ENCODE results near the gene IKZF4. TPM values are rescaled to one million over a fixed set of nuclear protein-coding genes. Genes with fewer than 3 reads are reported as not detected.
A peak's percentile ranks its signal among the peaks of the same experiment; 100 is the strongest.

IKZF4 gene
- total and polyA plus RNA-seq, 3 experiments from 2014 or later = 0.86 to 11.6 (median 11.0) TPM

- Histone ChIP-seq H3K27me3 (ENCODE audit: insufficient read depth, low read length, poor library complexity, severe bottlenecking) (no peaks in the 10 kb centered on the region), H3K36me3 (ENCODE audit: insufficient read depth, low read length) (peaks cover 9% of the 10 kb centered on the region), H3K4me1 (ENCODE audit: insufficient read depth, low read length) (no peaks in the 10 kb centered on the region), H3K4me3 (ENCODE audit: low read length) (no peak overlapping the region), H3K27ac (ENCODE audit: low read depth, low read length) (no peak overlapping the region), H3K9me3 (ENCODE audit: low read length) (no peaks in the 10 kb centered on the region)
- Mint-ChIP-seq H3K27ac (peak overlapping the region in 1 of 8 donors; percentile 45), H3K4me3 (no peak overlapping the region), H3K9me3 (no peaks in the 10 kb centered on the region), H3K36me3 (peaks cover 0 to 29% (median 14%) of the 10 kb centered on the region in 3 donors), H3K27me3 (peaks cover 0 to 1% of the 10 kb centered on the region in 2 donors), H3K4me1 (peaks cover 3 to 23% (median 7%) of the 10 kb centered on the region in 3 donors)
- POLR2A ChIA-PET = no interaction called here
- CTCF ChIA-PET = interaction anchor here (0.7 to 2.9 kb wide), 17 partner anchors 8 to 292 kb away, joined by 3 to 22 read pairs (median 3); partner anchors contain the start of genes ORMDL2, RAB5B, SARNP and SUOX
- DNase-seq = peak in 2 of 5 donors; percentile 26 to 36
These were observed 8.9 kb downstream of the IKZF4 start for GRCh38 chr12:56029666-56030293.

- H3K27me3 Mint-ChIP-seq = peaks cover 0 to 2% of the 10 kb centered on the region in 2 donors
- peaks cover 0 to 32% (median 18%) of the 10 kb centered on the region in 3 donors for H3K36me3 Mint-ChIP-seq
- Histone ChIP-seq H3K4me1 (ENCODE audit: insufficient read depth, low read length) (peaks cover 5% of the 10 kb centered on the region), H3K27ac (ENCODE audit: low read depth, low read length) (no peak overlapping the region), H3K36me3 (ENCODE audit: insufficient read depth, low read length) (peaks cover 9% of the 10 kb centered on the region), H3K27me3 (ENCODE audit: insufficient read depth, low read length, poor library complexity, severe bottlenecking) (no peaks in the 10 kb centered on the region), H3K9me3 (ENCODE audit: low read length) (no peaks in the 10 kb centered on the region), H3K4me3 (ENCODE audit: low read length) (no peak overlapping the region)
- ChIA-PET POLR2A (no interaction called here), CTCF (no interaction called here)
- H3K27ac Mint-ChIP-seq = peak overlapping the region in 5 of 8 donors; percentile 2 to 87 (median 16)
- no peak overlapping the region for H3K4me3 Mint-ChIP-seq
- peak in 1 of 5 donors; percentile 33 for DNase-seq
- H3K4me1 Mint-ChIP-seq = peaks cover 5 to 36% (median 14%) of the 10 kb centered on the region in 3 donors
- H3K9me3 Mint-ChIP-seq = no peaks in the 10 kb centered on the region
These were observed 11.1 kb downstream of the IKZF4 start for GRCh38 chr12:56031987-56032386.

GRCh38 chr12:56034586-56035332 is 13.9 kb downstream of the IKZF4 start:
- H3K27ac ChIP-seq (ENCODE audit: low read depth, low read length) = no peak overlapping the region
- Mint-ChIP-seq H3K4me3 (no peak overlapping the region), H3K27me3 (peaks cover 0 to 1% of the 10 kb centered on the region in 2 donors), H3K36me3 (peaks cover 0 to 25% (median 19%) of the 10 kb centered on the region in 3 donors), H3K9me3 (no peaks in the 10 kb centered on the region), H3K4me1 (peaks cover 20 to 52% (median 23%) of the 10 kb centered on the region in 3 donors), H3K27ac (peak overlapping the region in 6 of 8 donors; percentile 21 to 88 (median 64))
- H3K4me3 ChIP-seq (ENCODE audit: low read length) = no peak overlapping the region
- peaks cover 9% of the 10 kb centered on the region for H3K36me3 ChIP-seq (ENCODE audit: insufficient read depth, low read length)
- POLR2A ChIA-PET = no interaction called here
- CTCF ChIA-PET = no interaction called here
- H3K9me3 ChIP-seq (ENCODE audit: low read length) = no peaks in the 10 kb centered on the region
- peaks cover 11% of the 10 kb centered on the region for H3K4me1 ChIP-seq (ENCODE audit: insufficient read depth, low read length)
- peak in 2 of 5 donors; percentile 12 to 21 for DNase-seq
- H3K27me3 ChIP-seq (ENCODE audit: insufficient read depth, low read length, poor library complexity, severe bottlenecking) = no peaks in the 10 kb centered on the region

- CTCF ChIA-PET = interaction anchor here (1.0 to 2.5 kb wide), 3 partner anchors 10 to 111 kb away, joined by 3 to 9 read pairs (median 4); no protein-coding TSS in a partner anchor
- Histone ChIP-seq H3K27me3 (ENCODE audit: insufficient read depth, low read length, poor library complexity, severe bottlenecking) (no peaks in the 10 kb centered on the region), H3K36me3 (ENCODE audit: insufficient read depth, low read length) (peaks cover 9% of the 10 kb centered on the region), H3K9me3 (ENCODE audit: low read length) (no peaks in the 10 kb centered on the region), H3K4me3 (ENCODE audit: low read length) (no peak overlapping the region), H3K27ac (ENCODE audit: low read depth, low read length) (peak overlapping the region; percentile 31), H3K4me1 (ENCODE audit: insufficient read depth, low read length) (peaks cover 20% of the 10 kb centered on the region)
- Mint-ChIP-seq H3K27ac (peak overlapping the region in 4 of 8 donors; percentile 66 to 89 (median 80)), H3K36me3 (peaks cover 3 to 28% (median 14%) of the 10 kb centered on the region in 3 donors), H3K4me1 (peaks cover 32 to 57% (median 38%) of the 10 kb centered on the region in 3 donors), H3K4me3 (no peak overlapping the region), H3K9me3 (no peaks in the 10 kb centered on the region), H3K27me3 (peaks cover 0 to 5% of the 10 kb centered on the region in 2 donors)
- POLR2A ChIA-PET = interaction anchor here (0.5 to 0.7 kb wide), 2 partner anchors 43 to 299 kb away, joined by 3 read pairs; no protein-coding TSS in a partner anchor
- DNase-seq = no peak
These were observed 16.3 kb downstream of the IKZF4 start for GRCh38 chr12:56037161-56037560.

DNA sequence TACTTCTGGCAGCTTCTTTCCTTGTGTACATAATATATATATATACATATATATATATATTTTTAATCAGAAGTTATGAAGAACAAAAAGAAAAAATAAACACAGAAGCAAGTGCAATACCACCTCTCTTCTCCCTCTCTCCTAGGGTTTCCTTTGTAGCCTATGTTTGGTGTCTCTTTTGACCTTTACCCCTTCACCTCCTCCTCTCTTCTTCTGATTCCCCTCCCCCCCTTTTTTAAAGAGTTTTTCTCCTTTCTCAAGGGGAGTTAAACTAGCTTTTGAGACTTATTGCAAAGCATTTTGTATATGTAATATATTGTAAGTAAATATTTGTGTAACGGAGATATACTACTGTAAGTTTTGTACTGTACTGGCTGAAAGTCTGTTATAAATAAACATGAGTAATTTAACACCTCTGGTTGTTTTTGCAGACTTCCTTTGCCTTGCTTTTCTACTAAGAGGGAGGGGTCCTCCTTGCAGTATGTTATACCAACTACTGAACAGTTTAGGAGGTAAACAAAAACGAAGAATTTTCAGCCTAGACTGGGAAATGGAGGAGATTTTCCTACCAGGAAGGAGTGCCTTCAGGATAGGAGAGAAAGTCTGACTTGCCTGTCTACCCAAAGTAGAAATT is 17.3 kb downstream of the IKZF4 start:
- H3K9me3 ChIP-seq (ENCODE audit: low read length) = no peaks in the 10 kb centered on the region
- no peak overlapping the region for H3K27ac ChIP-seq (ENCODE audit: low read depth, low read length)
- H3K27me3 Mint-ChIP-seq = peaks cover 0 to 6% of the 10 kb centered on the region in 2 donors
- peaks cover 38 to 62% (median 45%) of the 10 kb centered on the region in 3 donors for H3K4me1 Mint-ChIP-seq
- ChIA-PET POLR2A (interaction anchor here (0.5 kb wide), 1 partner anchor 300 kb away, joined by 3 read pairs; no protein-coding TSS in a partner anchor), CTCF (interaction anchor here (1.0 to 2.5 kb wide), 3 partner anchors 9 to 111 kb away, joined by 3 to 9 read pairs (median 4); no protein-coding TSS in a partner anchor)
- no peaks in the 10 kb centered on the region for H3K9me3 Mint-ChIP-seq
- H3K27ac Mint-ChIP-seq = peak overlapping the region in 5 of 8 donors; percentile 11 to 70 (median 53)
- H3K4me1 ChIP-seq (ENCODE audit: insufficient read depth, low read length) = peaks cover 26% of the 10 kb centered on the region
- no peaks in the 10 kb centered on the region for H3K27me3 ChIP-seq (ENCODE audit: insufficient read depth, low read length, poor library complexity, severe bottlenecking)
- H3K4me3 ChIP-seq (ENCODE audit: low read length) = no peak overlapping the region
- peaks cover 6 to 31% (median 17%) of the 10 kb centered on the region in 3 donors for H3K36me3 Mint-ChIP-seq
- no peak for DNase-seq
- peaks cover 7% of the 10 kb centered on the region for H3K36me3 ChIP-seq (ENCODE audit: insufficient read depth, low read length)
- peak overlapping the region in 3 of 7 donors; percentile 16 to 35 (median 20) for H3K4me3 Mint-ChIP-seq

GRCh38 chr12:56040151-56040550 is 19.3 kb downstream of the IKZF4 start:
- H3K27ac Mint-ChIP-seq = peak overlapping the region in 2 of 8 donors; percentile 8 to 94
- no peak overlapping the region for H3K4me3 ChIP-seq (ENCODE audit: low read length)
- peaks cover 32% of the 10 kb centered on the region for H3K4me1 ChIP-seq (ENCODE audit: insufficient read depth, low read length)
- H3K36me3 ChIP-seq (ENCODE audit: insufficient read depth, low read length) = peaks cover 24% of the 10 kb centered on the region
- H3K27me3 Mint-ChIP-seq = peaks cover 0 to 6% of the 10 kb centered on the region in 2 donors
- H3K9me3 ChIP-seq (ENCODE audit: low read length) = no peaks in the 10 kb centered on the region
- no peaks in the 10 kb centered on the region for H3K27me3 ChIP-seq (ENCODE audit: insufficient read depth, low read length, poor library complexity, severe bottlenecking)
- no peak for DNase-seq
- no peak overlapping the region for H3K27ac ChIP-seq (ENCODE audit: low read depth, low read length)
- peak overlapping the region in 2 of 7 donors; percentile 13 to 32 for H3K4me3 Mint-ChIP-seq
- peaks cover 8 to 41% (median 23%) of the 10 kb centered on the region in 3 donors for H3K36me3 Mint-ChIP-seq
- POLR2A ChIA-PET = interaction anchor here (0.6 kb wide), 1 partner anchor 290 kb away, joined by 3 read pairs; no protein-coding TSS in a partner anchor
- H3K4me1 Mint-ChIP-seq = peaks cover 43 to 62% (median 48%) of the 10 kb centered on the region in 3 donors
- CTCF ChIA-PET = interaction anchor here (0.7 to 2.7 kb wide), 7 partner anchors 11 to 316 kb away, joined by 3 to 11 read pairs (median 3); partner anchors contain the start of genes ERBB3 and ZC3H10
- no peaks in the 10 kb centered on the region for H3K9me3 Mint-ChIP-seq

DNA sequence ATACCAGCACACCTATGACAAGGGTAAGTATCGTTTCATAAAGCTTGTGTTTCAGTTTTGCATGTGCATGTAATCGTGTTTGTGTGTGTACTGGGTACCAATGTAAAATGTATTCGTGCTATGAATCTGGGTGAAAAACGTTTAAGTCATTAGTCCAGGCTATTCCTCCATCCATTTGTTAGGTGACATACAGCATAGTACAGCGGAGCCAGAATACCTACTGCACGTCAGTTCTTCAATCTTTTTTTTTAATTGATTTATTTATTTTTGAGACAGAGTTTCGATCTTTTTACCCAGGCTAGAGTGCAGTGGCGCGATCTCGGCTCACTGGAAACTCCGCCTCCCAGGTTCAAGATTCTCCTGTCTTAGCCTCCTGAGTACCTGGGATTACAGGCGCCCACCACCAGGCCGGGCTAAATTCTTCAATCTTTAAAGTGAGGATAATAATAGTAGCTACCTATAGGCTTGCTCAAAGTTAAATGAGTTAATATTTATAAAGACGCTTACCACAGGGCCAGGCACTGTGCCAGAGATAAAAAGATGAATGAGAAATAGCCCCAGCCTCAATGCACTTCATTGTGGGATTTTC is 20.2 kb downstream of the IKZF4 start:
- H3K9me3 Mint-ChIP-seq = no peaks in the 10 kb centered on the region
- ChIA-PET CTCF (interaction anchor here (0.7 to 2.7 kb wide), 5 partner anchors 12 to 108 kb away, joined by 3 to 11 read pairs (median 3); partner anchors contain the start of genes ERBB3 and ZC3H10), POLR2A (interaction anchor here (0.6 to 1.0 kb wide), 2 partner anchors 43 to 111 kb away, joined by 3 to 4 read pairs; partner anchors contain the start of gene MYL6B)
- H3K27me3 Mint-ChIP-seq = peaks cover 0 to 6% of the 10 kb centered on the region in 2 donors
- Histone ChIP-seq H3K27me3 (ENCODE audit: insufficient read depth, low read length, poor library complexity, severe bottlenecking) (no peaks in the 10 kb centered on the region), H3K4me3 (ENCODE audit: low read length) (peak overlapping the region; percentile 33), H3K9me3 (ENCODE audit: low read length) (no peaks in the 10 kb centered on the region), H3K27ac (ENCODE audit: low read depth, low read length) (peak overlapping the region; percentile 83), H3K36me3 (ENCODE audit: insufficient read depth, low read length) (peaks cover 27% of the 10 kb centered on the region), H3K4me1 (ENCODE audit: insufficient read depth, low read length) (peaks cover 32% of the 10 kb centered on the region)
- peaks cover 8 to 40% (median 16%) of the 10 kb centered on the region in 3 donors for H3K36me3 Mint-ChIP-seq
- peak overlapping the region; percentile 94 to 100 (median 98) for H3K4me3 Mint-ChIP-seq
- no peak for DNase-seq
- H3K27ac Mint-ChIP-seq = peak overlapping the region; percentile 40 to 99 (median 96)
- H3K4me1 Mint-ChIP-seq = peaks cover 42 to 55% (median 42%) of the 10 kb centered on the region in 3 donors
